SK-N-MC (cell line): Measurements from ENCODE around the gene LANCL2.

Experiments used
- EZH2 ChIP-seq: fragments of 200-600 bp; sonication (generic); IDR thresholded peaks from one replicate; pipeline ENCODE4 v1.6.1; 2017; ENCODE audit warnings: antibody characterized with exemption
- POLR2AphosphoS5 ChIP-seq: IDR thresholded peaks from 2 replicates; pipeline ENCODE4 v1.6.1; 2012; ENCODE audit warnings: mild to moderate bottlenecking, low read depth, low read length, borderline replicate concordance

- no peak for TF ChIP-seq POLR2AphosphoS5
- TF ChIP-seq EZH2 = no peak
Observed at GRCh38 chr7:55379285-55379684, 14.1 kb downstream of the LANCL2 start.
